Astrocyte (in vitro differentiated cells and primary cell): ENCODE results near the gene PKNOX2.

ENCODE experiments used
- EZH2 ChIP-seq: IDR thresholded peaks from 2 replicates; pipeline ENCODE4 v1.6.1; 2012; ENCODE audit warnings: mild to moderate bottlenecking, low read length, inconsistent platforms; ENCODE audit not compliant: insufficient read depth
- TF ChIP-seq, protein P1 (sequence below): IDR thresholded peaks from 2 replicates; pipeline ENCODE4 v1.5.1; 2011; ENCODE audit warnings: low read depth, mild to moderate bottlenecking, inconsistent platforms, low read length, moderate library complexity; ENCODE audit not compliant: insufficient read depth

DNA sequence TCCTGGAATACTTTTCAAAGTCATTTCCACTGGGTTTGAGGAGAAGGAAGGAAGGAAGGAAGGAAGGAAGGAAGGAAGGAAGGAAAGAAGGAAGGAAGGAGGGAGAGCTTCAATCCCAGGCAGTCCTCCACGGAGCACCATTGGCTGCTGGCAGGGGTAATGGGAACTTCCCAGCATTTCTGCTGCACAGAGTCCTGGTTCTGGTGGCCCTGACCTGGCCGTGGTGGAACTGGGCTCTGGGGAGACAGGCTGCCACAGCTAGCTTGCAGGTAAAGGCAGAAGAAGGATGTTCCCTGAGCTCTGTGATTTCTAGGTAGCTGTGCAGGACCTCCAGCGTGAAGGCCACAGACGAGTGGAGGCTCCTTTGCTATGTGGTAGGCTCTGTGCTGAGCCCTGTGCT, 10.6 kb downstream of the PKNOX2 start:
- TF ChIP-seq, protein P1, sequence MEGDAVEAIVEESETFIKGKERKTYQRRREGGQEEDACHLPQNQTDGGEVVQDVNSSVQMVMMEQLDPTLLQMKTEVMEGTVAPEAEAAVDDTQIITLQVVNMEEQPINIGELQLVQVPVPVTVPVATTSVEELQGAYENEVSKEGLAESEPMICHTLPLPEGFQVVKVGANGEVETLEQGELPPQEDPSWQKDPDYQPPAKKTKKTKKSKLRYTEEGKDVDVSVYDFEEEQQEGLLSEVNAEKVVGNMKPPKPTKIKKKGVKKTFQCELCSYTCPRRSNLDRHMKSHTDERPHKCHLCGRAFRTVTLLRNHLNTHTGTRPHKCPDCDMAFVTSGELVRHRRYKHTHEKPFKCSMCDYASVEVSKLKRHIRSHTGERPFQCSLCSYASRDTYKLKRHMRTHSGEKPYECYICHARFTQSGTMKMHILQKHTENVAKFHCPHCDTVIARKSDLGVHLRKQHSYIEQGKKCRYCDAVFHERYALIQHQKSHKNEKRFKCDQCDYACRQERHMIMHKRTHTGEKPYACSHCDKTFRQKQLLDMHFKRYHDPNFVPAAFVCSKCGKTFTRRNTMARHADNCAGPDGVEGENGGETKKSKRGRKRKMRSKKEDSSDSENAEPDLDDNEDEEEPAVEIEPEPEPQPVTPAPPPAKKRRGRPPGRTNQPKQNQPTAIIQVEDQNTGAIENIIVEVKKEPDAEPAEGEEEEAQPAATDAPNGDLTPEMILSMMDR, result no peak
- TF ChIP-seq EZH2, result no peak
